Effector CD8-positive, alpha-beta T cell (primary cell): ENCODE data around the gene PTER.

ENCODE experiments used
- DNase-seq: peaks from one replicate; lab custom pipeline; 2025; lab: John Stamatoyannopoulos, UW

The PTER gene

GRCh38 chr10:16544099-16544498, 107.3 kb downstream of the PTER start:
- DNase-seq: no peak

- no peak for DNase-seq
Measured at GRCh38 chr10:16544591-16544990, 107.8 kb downstream of the PTER start.

DNA sequence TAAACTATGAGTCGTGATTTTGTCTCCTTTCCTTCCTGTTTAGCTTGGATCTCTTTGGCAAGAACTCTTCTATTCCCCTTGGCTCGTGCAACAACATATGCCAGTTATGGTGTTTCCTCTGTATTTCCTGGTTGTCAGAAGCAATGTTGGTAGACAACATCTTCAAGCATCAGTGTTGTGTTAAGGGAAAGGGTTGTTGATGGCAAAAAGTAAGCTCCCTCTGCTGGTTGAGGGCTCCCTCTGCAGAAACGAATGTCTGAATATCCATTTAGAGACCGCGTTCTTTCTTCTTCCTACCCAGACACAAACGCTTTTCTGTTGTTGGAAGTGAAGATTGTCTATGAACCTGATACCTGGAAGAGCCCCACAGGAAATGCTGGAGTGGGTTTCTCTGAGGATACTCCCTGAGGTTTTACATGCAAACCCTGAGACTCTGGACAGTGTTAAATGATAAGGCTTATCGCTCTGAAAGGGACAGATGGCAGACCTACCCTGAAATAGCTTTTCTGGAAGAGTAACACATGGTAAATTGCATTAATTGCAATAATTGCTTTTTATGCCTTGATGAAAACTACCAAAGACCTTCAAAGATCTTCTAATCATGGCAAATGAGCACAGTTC, 108.4 kb downstream of the PTER start:
- DNase-seq: no peak

GRCh38 chr10:16547973-16548372, 111.2 kb downstream of the PTER start:
- DNase-seq: no peak

GRCh38 chr10:16559236-16559773, 122.5 kb downstream of the PTER start:
- DNase-seq: no peak

- DNase-seq: no peak
Measured at GRCh38 chr10:16562891-16563290, 126.1 kb downstream of the PTER start.
